ENCODE measurements around the gene CNTNAP5. TPM values are rescaled to one million over a fixed set of nuclear protein-coding genes. Genes with fewer than 3 reads are reported as not detected.

The CNTNAP5 gene
- total RNA-seq, 3 donors from 2014 or later = 3.3 TPM; not detected in 2

GRCh38 chr2:124663645-124663997 lies 638.5 kb downstream of the CNTNAP5 start:
- H3K36me3 ChIP-seq (ENCODE audit: low read depth) = no peaks in the 10 kb centered on the region
- H3K4me3 ChIP-seq = no peak overlapping the region
- no peaks in the 10 kb centered on the region for H3K9me3 ChIP-seq
- H3K4me1 ChIP-seq (ENCODE audit: low read depth) = no peaks in the 10 kb centered on the region
- DNase-seq (no peak), ATAC-seq (no peak)
- intact Hi-C loops (cut with DNase I, micrococcal nuclease) = no loop called here
- TF ChIP-seq CTCF (IDR thresholded peaks at IDR 0.05) = no peak

GRCh38 chr2:124664363-124664762 lies 639.3 kb downstream of the CNTNAP5 start:
- no peak for ATAC-seq
- Histone ChIP-seq H3K4me3 (no peak overlapping the region), H3K36me3 (ENCODE audit: low read depth) (no peaks in the 10 kb centered on the region), H3K9me3 (no peaks in the 10 kb centered on the region), H3K4me1 (ENCODE audit: low read depth) (no peaks in the 10 kb centered on the region)
- DNase-seq = no peak
- no peak for TF ChIP-seq CTCF (IDR thresholded peaks at IDR 0.05)
- intact Hi-C loops (cut with DNase I, micrococcal nuclease) = no loop called here

- Histone ChIP-seq H3K36me3 (ENCODE audit: low read depth) (no peaks in the 10 kb centered on the region), H3K4me3 (no peak overlapping the region), H3K9me3 (no peaks in the 10 kb centered on the region), H3K4me1 (ENCODE audit: low read depth) (no peaks in the 10 kb centered on the region)
- TF ChIP-seq CTCF (IDR thresholded peaks at IDR 0.05) = no peak
- DNase-seq = peak in 1 of 3 donors; percentile 10
- intact Hi-C loops (cut with DNase I, micrococcal nuclease) = no loop called here
- ATAC-seq = peak; percentile 65
Measured at GRCh38 chr2:124666976-124667375, 641.9 kb downstream of the CNTNAP5 start.

GRCh38 chr2:124668161-124668560 lies 643.1 kb downstream of the CNTNAP5 start:
- Histone ChIP-seq H3K4me1 (ENCODE audit: low read depth) (no peaks in the 10 kb centered on the region), H3K4me3 (no peak overlapping the region), H3K9me3 (no peaks in the 10 kb centered on the region), H3K36me3 (ENCODE audit: low read depth) (no peaks in the 10 kb centered on the region)
- DNase-seq (no peak), ATAC-seq (no peak)
- intact Hi-C loops (cut with DNase I, micrococcal nuclease) = no loop called here
- TF ChIP-seq CTCF (IDR thresholded peaks at IDR 0.05) = no peak

GRCh38 chr2:124670187-124670586 lies 645.1 kb downstream of the CNTNAP5 start:
- ATAC-seq (no peak), DNase-seq (no peak)
- Histone ChIP-seq H3K4me3 (no peak overlapping the region), H3K9me3 (no peaks in the 10 kb centered on the region), H3K36me3 (ENCODE audit: low read depth) (no peaks in the 10 kb centered on the region), H3K4me1 (ENCODE audit: low read depth) (no peaks in the 10 kb centered on the region)
- no peak for TF ChIP-seq CTCF (IDR thresholded peaks at IDR 0.05)
- intact Hi-C loops (cut with DNase I, micrococcal nuclease) = no loop called here

GRCh38 chr2:124678043-124678442 lies 653.0 kb downstream of the CNTNAP5 start:
- H3K4me1 ChIP-seq (ENCODE audit: low read depth) = no peaks in the 10 kb centered on the region
- ATAC-seq (no peak), DNase-seq (no peak)
- intact Hi-C loops (cut with DNase I, micrococcal nuclease) = no loop called here
- TF ChIP-seq CTCF (IDR thresholded peaks at IDR 0.05) = no peak
- no peaks in the 10 kb centered on the region for H3K9me3 ChIP-seq
- no peaks in the 10 kb centered on the region for H3K36me3 ChIP-seq (ENCODE audit: low read depth)
- H3K4me3 ChIP-seq = no peak overlapping the region
